ENCODE results near the gene PPP1R15A. TPM values are rescaled to one million over a fixed set of nuclear protein-coding genes. Genes with fewer than 3 reads are reported as not detected.

Gene PPP1R15A
- total RNA-seq, 2 donors from 2014 or later: 35.1 to 49.0 TPM

- Histone ChIP-seq H3K4me3 (no peak overlapping the region), H3K27ac (no peak overlapping the region), H3K4me1 (replicated peaks) (no peaks in the 10 kb centered on the region), H3K36me3 (no peaks in the 10 kb centered on the region), H3K27me3 (replicated peaks; ENCODE audit: insufficient read depth) (no peaks in the 10 kb centered on the region), H3K9me3 (no peaks in the 10 kb centered on the region)
- no peak for TF ChIP-seq CTCF (IDR thresholded peaks at IDR 0.05)
- TF ChIP-seq POLR2AphosphoS5 (IDR thresholded peaks at IDR 0.05): no peak
- TF ChIP-seq POLR2A (IDR thresholded peaks at IDR 0.05): no peak
- intact Hi-C loops (cut with DNase I): no loop called here
- WGBS: 81% methylated on average over 7 of the region's 7 CpGs
- no peak for DNase-seq (ENCODE audit: low spot score)
These were observed 18.1 kb upstream of the PPP1R15A start for GRCh38 chr19:48854103-48854502.

- no peak for DNase-seq (ENCODE audit: low spot score)
- no peaks in the 10 kb centered on the region for H3K27me3 ChIP-seq (replicated peaks; ENCODE audit: insufficient read depth)
- no peak overlapping the region for H3K4me3 ChIP-seq
- no peak for TF ChIP-seq CTCF (IDR thresholded peaks at IDR 0.05)
- TF ChIP-seq POLR2A (IDR thresholded peaks at IDR 0.05): no peak
- TF ChIP-seq POLR2AphosphoS5 (IDR thresholded peaks at IDR 0.05): no peak
- intact Hi-C loops (cut with DNase I): no loop called here
- H3K27ac ChIP-seq: no peak overlapping the region
- no peaks in the 10 kb centered on the region for H3K9me3 ChIP-seq
- 84% methylated on average over 6 of the region's 6 CpGs for WGBS
- no peaks in the 10 kb centered on the region for H3K36me3 ChIP-seq
- H3K4me1 ChIP-seq (replicated peaks): no peaks in the 10 kb centered on the region
These were observed 15.3 kb upstream of the PPP1R15A start for GRCh38 chr19:48856921-48857320.

- TF ChIP-seq CTCF (IDR thresholded peaks at IDR 0.05) (no peak), POLR2AphosphoS5 (IDR thresholded peaks at IDR 0.05) (no peak), POLR2A (IDR thresholded peaks at IDR 0.05) (no peak)
- Histone ChIP-seq H3K36me3 (no peaks in the 10 kb centered on the region), H3K4me1 (replicated peaks) (no peaks in the 10 kb centered on the region), H3K4me3 (no peak overlapping the region), H3K27me3 (replicated peaks; ENCODE audit: insufficient read depth) (no peaks in the 10 kb centered on the region), H3K9me3 (no peaks in the 10 kb centered on the region), H3K27ac (no peak overlapping the region)
- DNase-seq (ENCODE audit: low spot score): no peak
- 67% methylated on average over 34 of the region's 34 CpGs for WGBS
- intact Hi-C loops (cut with DNase I): no loop called here
These were observed 13.1 kb upstream of the PPP1R15A start for GRCh38 chr19:48858984-48859710.

GRCh38 chr19:48859711-48860572 lies 12.3 kb upstream of the PPP1R15A start:
- intact Hi-C loops (cut with DNase I): no loop called here
- no peaks in the 10 kb centered on the region for H3K27me3 ChIP-seq (replicated peaks; ENCODE audit: insufficient read depth)
- H3K4me1 ChIP-seq (replicated peaks): no peaks in the 10 kb centered on the region
- DNase-seq (ENCODE audit: low spot score): no peak
- no peaks in the 10 kb centered on the region for H3K9me3 ChIP-seq
- no peak overlapping the region for H3K4me3 ChIP-seq
- 88% methylated on average over 30 of the region's 30 CpGs for WGBS
- no peaks in the 10 kb centered on the region for H3K36me3 ChIP-seq
- TF ChIP-seq POLR2A (IDR thresholded peaks at IDR 0.05) (no peak), POLR2AphosphoS5 (IDR thresholded peaks at IDR 0.05) (no peak), CTCF (IDR thresholded peaks at IDR 0.05) (no peak)
- H3K27ac ChIP-seq: no peak overlapping the region

All from prostate gland (tissue), 2 donors.